Astrocyte of the cerebellum (primary cell): ENCODE results near the gene DSE.

ENCODE experiments used
- DNase-seq: peaks from one replicate; pipeline ENCODE4 v3.0.0-alpha.2; 2011; ENCODE audit warnings: low read depth
- H3K4me3 ChIP-seq: 2 replicates; pipeline ENCODE4 v1.5.1; 2011; ENCODE audit warnings: mild to moderate bottlenecking, low read depth, low read length, moderate library complexity
- in situ Hi-C: cut with HindIII; loops from 2 replicates; pipeline ENCODE4 v1.10.0; 2017; ENCODE audit warnings: low sequenced_read_pairs
- TF ChIP-seq, protein P1 (sequence below): IDR thresholded peaks from 2 replicates; pipeline ENCODE4 v1.5.1; 2012; ENCODE audit warnings: low read length, low read depth, moderate library complexity, mild to moderate bottlenecking; ENCODE audit errors: missing control alignments

The DSE gene

GRCh38 chr6:116449565-116449964 is 78.8 kb downstream of the DSE start:
- in situ Hi-C loops: no loop called here
- H3K4me3 ChIP-seq: no peak overlapping the region
- TF ChIP-seq, protein P1, sequence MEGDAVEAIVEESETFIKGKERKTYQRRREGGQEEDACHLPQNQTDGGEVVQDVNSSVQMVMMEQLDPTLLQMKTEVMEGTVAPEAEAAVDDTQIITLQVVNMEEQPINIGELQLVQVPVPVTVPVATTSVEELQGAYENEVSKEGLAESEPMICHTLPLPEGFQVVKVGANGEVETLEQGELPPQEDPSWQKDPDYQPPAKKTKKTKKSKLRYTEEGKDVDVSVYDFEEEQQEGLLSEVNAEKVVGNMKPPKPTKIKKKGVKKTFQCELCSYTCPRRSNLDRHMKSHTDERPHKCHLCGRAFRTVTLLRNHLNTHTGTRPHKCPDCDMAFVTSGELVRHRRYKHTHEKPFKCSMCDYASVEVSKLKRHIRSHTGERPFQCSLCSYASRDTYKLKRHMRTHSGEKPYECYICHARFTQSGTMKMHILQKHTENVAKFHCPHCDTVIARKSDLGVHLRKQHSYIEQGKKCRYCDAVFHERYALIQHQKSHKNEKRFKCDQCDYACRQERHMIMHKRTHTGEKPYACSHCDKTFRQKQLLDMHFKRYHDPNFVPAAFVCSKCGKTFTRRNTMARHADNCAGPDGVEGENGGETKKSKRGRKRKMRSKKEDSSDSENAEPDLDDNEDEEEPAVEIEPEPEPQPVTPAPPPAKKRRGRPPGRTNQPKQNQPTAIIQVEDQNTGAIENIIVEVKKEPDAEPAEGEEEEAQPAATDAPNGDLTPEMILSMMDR: no peak
- no peak for DNase-seq

DNA sequence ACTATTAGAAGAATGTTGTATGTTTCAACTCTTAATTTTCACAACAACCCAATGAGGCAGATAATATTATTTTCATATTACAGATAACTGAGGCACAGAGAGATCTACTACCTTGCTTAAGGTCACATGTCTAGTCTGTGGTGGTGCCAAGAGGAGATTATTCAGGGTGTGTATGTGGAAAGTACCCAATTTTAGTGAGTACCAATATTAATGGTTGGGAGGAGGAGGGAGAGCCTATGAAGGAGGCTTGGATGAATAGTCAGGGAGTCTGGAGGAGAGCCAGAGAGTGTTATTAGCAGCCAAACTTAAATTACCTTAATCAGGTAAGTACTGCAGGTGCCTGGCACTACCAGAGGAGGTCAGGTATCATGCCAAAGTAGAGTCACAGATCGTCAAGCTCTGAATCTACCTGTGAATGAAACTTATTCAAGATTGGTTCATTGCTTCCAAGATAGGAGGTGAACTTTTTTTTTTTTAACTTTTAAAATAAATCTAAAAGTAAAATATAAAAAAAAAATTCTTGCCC is 79.5 kb downstream of the DSE start:
- no peak for DNase-seq
- TF ChIP-seq, protein P1: no peak
- in situ Hi-C loops: no loop called here
- no peak overlapping the region for H3K4me3 ChIP-seq

GRCh38 chr6:116450769-116451740 is 80.3 kb downstream of the DSE start:
- in situ Hi-C loops: no loop called here
- DNase-seq: no peak

GRCh38 chr6:116451916-116452315 is 81.2 kb downstream of the DSE start:
- in situ Hi-C loops: no loop called here
- H3K4me3 ChIP-seq: no peak overlapping the region
- TF ChIP-seq, protein P1: no peak
- no peak for DNase-seq

More at GRCh38 chr6:116450769-116451740, 80.3 kb downstream of the DSE start:
- TF ChIP-seq, protein P1: no peak
- H3K4me3 ChIP-seq: no peak overlapping the region

DNA sequence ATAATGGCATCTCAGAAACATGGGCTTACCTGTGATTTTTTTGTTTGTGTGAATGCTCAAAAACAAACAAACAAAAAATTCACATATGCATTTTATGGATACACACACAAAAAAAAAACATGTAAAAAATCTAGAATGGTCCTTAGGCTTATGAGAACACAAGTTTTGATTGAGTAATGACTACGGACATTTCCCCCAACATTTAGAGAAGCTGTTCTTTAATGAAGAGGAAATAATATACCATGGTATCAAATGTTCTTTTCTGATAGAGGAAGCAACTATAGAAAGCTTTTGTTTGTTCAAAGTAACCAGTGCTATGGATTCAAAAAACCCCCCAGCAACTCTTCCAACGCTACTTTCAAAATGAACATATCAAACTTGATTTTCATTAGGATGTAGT is 81.8 kb downstream of the DSE start:
- no peak for DNase-seq

DNA sequence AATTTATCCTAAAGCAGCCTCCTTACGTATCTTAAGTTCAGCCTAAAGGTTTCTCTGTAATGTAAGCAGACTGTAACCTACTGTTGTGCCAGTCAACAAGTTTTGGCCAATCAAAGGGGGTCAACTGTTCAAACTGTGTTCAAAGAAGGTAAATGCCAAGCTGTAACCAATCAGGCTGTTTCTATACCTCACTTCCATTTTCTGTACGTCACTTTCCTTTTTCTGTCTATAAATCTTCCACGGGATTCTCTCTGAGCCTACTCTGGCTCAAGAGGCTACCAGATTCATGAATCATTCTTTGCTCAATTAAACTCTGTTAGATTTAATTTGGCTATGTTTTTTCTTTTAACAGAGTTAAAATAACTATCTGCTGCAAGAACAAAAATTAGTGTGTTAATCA is 85.4 kb downstream of the DSE start:
- TF ChIP-seq, protein P1: no peak
- no peak for DNase-seq
- in situ Hi-C loops: no loop called here
- no peak overlapping the region for H3K4me3 ChIP-seq

More for the DNA sequence above, 81.8 kb downstream of the DSE start:
- TF ChIP-seq, protein P1: no peak
- no peak overlapping the region for H3K4me3 ChIP-seq
- in situ Hi-C loops: no loop called here
